Panc1 (cell line): ENCODE measurements around the gene MASP2. TPM values are rescaled to one million over a fixed set of nuclear protein-coding genes. Genes with fewer than 3 reads are reported as not detected.
A peak's percentile ranks its signal among the peaks of the same experiment; 100 is the strongest.

Experiments used
- ATAC-seq: fragments of 200-7000 bp; cut with Tn5 transposase; 2 replicates; pipeline ENCODE4 v1.9.1; 2020; ENCODE audit warnings: mild to moderate bottlenecking, moderate library complexity
- BruUV-seq: library from RNA; stranded (reverse); fragments of 400-500 nt; replicated peaks from 2 replicates; lab custom pipeline; 2021; lab: Mats Ljungman, UMichigan
- CTCF ChIA-PET: fragments of 300-600 bp; sonication (Branson Sonifier 250); formaldehyde crosslinking; loops from one replicate; lab custom pipeline; 2022; ENCODE audit warnings: antibody characterized with exemption; lab: Charles Lee
- POLR2A ChIA-PET: fragments of 300-600 bp; sonication (Branson Sonifier 250); formaldehyde crosslinking; loops from one replicate; lab custom pipeline; 2022; ENCODE audit warnings: antibody characterized with exemption; lab: Charles Lee
- DNase-seq: peaks from one replicate; pipeline ENCODE4 v3.0.0-alpha.2; 2010; ENCODE audit warnings: low read depth, low spot score
- H3K27ac ChIP-seq: 2 replicates; pipeline ENCODE4 v1.5.1; 2011; ENCODE audit warnings: mild to moderate bottlenecking, low read length, inconsistent platforms
- H3K27me3 ChIP-seq: fragments of 200-500 bp; sonication (Bioruptor generic); 2 replicates; pipeline ENCODE4 v1.6.0; 2014; ENCODE audit warnings: low read length, inconsistent platforms; ENCODE audit not compliant: control insufficient read depth, insufficient read depth
- H3K36me3 ChIP-seq: fragments of 200-500 bp; sonication (Bioruptor generic); 2 replicates; pipeline ENCODE4 v1.5.1; 2014; ENCODE audit warnings: inconsistent platforms, mild to moderate bottlenecking, low read length, moderate library complexity; ENCODE audit not compliant: control insufficient read depth, insufficient read depth
- H3K4me1 ChIP-seq: 2 replicates; pipeline ENCODE4 v1.5.1; 2011; ENCODE audit warnings: inconsistent platforms, mild to moderate bottlenecking, low read length, moderate library complexity; ENCODE audit not compliant: control insufficient read depth, insufficient read depth
- H3K4me3 ChIP-seq, 2 experiments: 2 replicates each; pipeline ENCODE4 v1.5.1; 2011 to 2012; ENCODE audit warnings: low read depth in 2 of 2, low read length in 2 of 2, mild to moderate bottlenecking in 2 of 2, inconsistent platforms in 1 of 2, moderate library complexity in 1 of 2
- H3K9me3 ChIP-seq: fragments of 200-500 bp; sonication (Bioruptor generic); 2 replicates; pipeline ENCODE4 v1.5.1; 2014; ENCODE audit warnings: low read depth, mild to moderate bottlenecking, inconsistent platforms, low read length, moderate library complexity; ENCODE audit not compliant: control insufficient read depth, insufficient read depth
- CTCF ChIP-seq: fragments of 450-650 bp; IDR thresholded peaks from 2 replicates; pipeline ENCODE4 v1.5.1; 2017; ENCODE audit warnings: mild to moderate bottlenecking
- POLR2AphosphoS5 ChIP-seq: IDR thresholded peaks from 2 replicates; pipeline ENCODE4 v1.6.1; 2012; ENCODE audit warnings: mild to moderate bottlenecking, low read depth, low read length, moderate library complexity
- REST ChIP-seq, 2 experiments: IDR thresholded peaks; 2 replicates each; pipeline ENCODE4 v1.6.1; 2011 to 2012; ENCODE audit warnings: low read depth in 2 of 2, control low read depth in 1 of 2, low read length in 1 of 2, mild to moderate bottlenecking in 1 of 2, moderate library complexity in 1 of 2; ENCODE audit not compliant: insufficient read depth in 1 of 2
- SIN3A ChIP-seq: IDR thresholded peaks from 2 replicates; pipeline ENCODE4 v1.6.1; 2012; ENCODE audit warnings: low read depth, mild to moderate bottlenecking, low read length, moderate library complexity, borderline replicate concordance; ENCODE audit not compliant: insufficient read depth
- TCF7L2 ChIP-seq: IDR thresholded peaks from 2 replicates; pipeline ENCODE4 v1.6.1; 2011; ENCODE audit warnings: mild to moderate bottlenecking, low read depth, low read length, inconsistent platforms
- in situ Hi-C: cut with HindIII; loops from 2 replicates; pipeline ENCODE4 v1.10.0; 2016; ENCODE audit warnings: low sequenced_read_pairs, low pct_unique_long_range_greater_than_20kb
- intact Hi-C: fragments of 100-400 bp; cut with micrococcal nuclease; formaldehyde crosslinking; loops from one replicate; pipeline ENCODE4 v1.10.0; 2022; ENCODE audit not compliant: unreplicated experiment
- total RNA-seq: library from RNA; stranded (reverse); gene quantifications from one replicate; pipeline ENCODE4 v1.2.1, GENCODE V29; 2021; ENCODE audit not compliant: unreplicated experiment

The MASP2 gene
- total RNA-seq, 1 experiment from 2014 or later = 0.41 TPM

- ATAC-seq = peak; percentile 96
- BruUV-seq = no TSS peak
- intact Hi-C loops (no loop called here), in situ Hi-C loops (no loop called here)
- Histone ChIP-seq H3K36me3 (peaks cover 8% of the 10 kb centered on the region), H3K4me3 (peak within 1 kb of the TSS; percentile 82 to 84), H3K27me3 (no peaks in the 10 kb centered on the region), H3K4me1 (peaks cover 15% of the 10 kb centered on the region), H3K27ac (peak within 1 kb of the TSS; percentile 89), H3K9me3 (no peaks in the 10 kb centered on the region)
- ChIA-PET CTCF (interaction anchor here (2.4 kb wide), 1 partner anchor 22 kb away, joined by 15 read pairs; no protein-coding TSS in a partner anchor), POLR2A (interaction anchor here (0.6 kb wide), 1 partner anchor 120 kb away, joined by 4 read pairs; no protein-coding TSS in a partner anchor)
- peak; percentile 92 for TF ChIP-seq POLR2AphosphoS5
- TF ChIP-seq CTCF = no peak
- TF ChIP-seq SIN3A = peak; percentile 88; the same call in 1 of the 2 replicates
- DNase-seq = no peak
These were observed 13.2 kb upstream of the MASP2 start, which contains the start of gene SRM for GRCh38 chr1:11059968-11060830. Gene SRM (minus strand): TSS chr1:11060018. CDS start chr1:11059943, 75 bp downstream.

- ChIA-PET POLR2A (interaction anchor here (0.6 kb wide), 1 partner anchor 120 kb away, joined by 4 read pairs; no protein-coding TSS in a partner anchor), CTCF (no interaction called here)
- Histone ChIP-seq H3K4me1 (peaks cover 15% of the 10 kb centered on the region), H3K27me3 (no peaks in the 10 kb centered on the region), H3K36me3 (peaks cover 5% of the 10 kb centered on the region; the same call in 1 of the 2 replicates), H3K9me3 (no peaks in the 10 kb centered on the region), H3K27ac (peak overlapping the region; percentile 89), H3K4me3 (peak overlapping the region; percentile 82 to 83)
- TF ChIP-seq SIN3A (no peak), REST (IDR thresholded peaks at IDR 0.05; ENCODE audit: insufficient read depth in 1 of 2, low read depth in 2 of 2, low read length in 1 of 2) (no peak), TCF7L2 (no peak), CTCF (no peak), POLR2AphosphoS5 (no peak)
- intact Hi-C loops = no loop called here
- BruUV-seq = no TSS peak
- DNase-seq = no peak
- in situ Hi-C loops = no loop called here
- peak; percentile 35 for ATAC-seq
These were observed 12.3 kb upstream of the MASP2 start for GRCh38 chr1:11059155-11059967.
